HG02759 (cell line): Measurements from ENCODE around the gene CTSA.

Experiments used
- ATAC-seq: cut with Tn5 transposase; IDR thresholded peaks from one replicate; pipeline ENCODE4 v1.9.1; 2021; ENCODE audit warnings: mild to moderate bottlenecking, moderate library complexity; ENCODE audit not compliant: unreplicated experiment

The CTSA gene

GRCh38 chr20:45934586-45935415 is 43.7 kb downstream of the CTSA start, which contains the start of gene PCIF1:
Gene PCIF1, plus strand, starts transcription at chr20:45934683. Its CDS starts 4,317 bp downstream, at chr20:45939000.
- peak; percentile 75 for ATAC-seq

- peak; percentile 4 for ATAC-seq
Observed at GRCh38 chr20:45935416-45936046, 44.4 kb downstream of the CTSA start.

- no peak for ATAC-seq
Observed at GRCh38 chr20:45937765-45938164, 46.6 kb downstream of the CTSA start.

- ATAC-seq = no peak
Observed at GRCh38 chr20:45938727-45939438, 47.7 kb downstream of the CTSA start.

DNA sequence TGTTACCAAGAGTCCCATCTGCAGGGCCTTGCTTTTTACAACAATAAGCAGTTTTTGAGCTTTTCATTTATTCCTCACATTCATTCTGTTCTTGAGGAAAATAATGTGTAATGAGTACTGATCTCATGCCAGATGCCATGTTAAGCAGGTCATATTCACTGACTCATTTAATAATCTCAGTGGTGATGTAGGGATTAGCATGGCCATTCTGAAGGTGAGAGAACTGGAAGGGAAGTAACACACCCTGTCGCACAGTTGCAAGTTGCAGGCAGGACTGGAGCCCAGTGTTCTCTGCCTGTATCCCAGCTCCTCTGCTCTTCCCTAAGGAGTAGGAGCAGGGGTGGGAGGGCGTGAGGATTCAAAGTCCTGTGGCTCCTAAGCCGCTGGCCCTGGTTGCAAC is 48.9 kb downstream of the CTSA start:
- ATAC-seq = no peak

- no peak for ATAC-seq
Observed at GRCh38 chr20:45940469-45940868, 49.3 kb downstream of the CTSA start.

GRCh38 chr20:45943613-45944012 is 52.5 kb downstream of the CTSA start:
- no peak for ATAC-seq

DNA sequence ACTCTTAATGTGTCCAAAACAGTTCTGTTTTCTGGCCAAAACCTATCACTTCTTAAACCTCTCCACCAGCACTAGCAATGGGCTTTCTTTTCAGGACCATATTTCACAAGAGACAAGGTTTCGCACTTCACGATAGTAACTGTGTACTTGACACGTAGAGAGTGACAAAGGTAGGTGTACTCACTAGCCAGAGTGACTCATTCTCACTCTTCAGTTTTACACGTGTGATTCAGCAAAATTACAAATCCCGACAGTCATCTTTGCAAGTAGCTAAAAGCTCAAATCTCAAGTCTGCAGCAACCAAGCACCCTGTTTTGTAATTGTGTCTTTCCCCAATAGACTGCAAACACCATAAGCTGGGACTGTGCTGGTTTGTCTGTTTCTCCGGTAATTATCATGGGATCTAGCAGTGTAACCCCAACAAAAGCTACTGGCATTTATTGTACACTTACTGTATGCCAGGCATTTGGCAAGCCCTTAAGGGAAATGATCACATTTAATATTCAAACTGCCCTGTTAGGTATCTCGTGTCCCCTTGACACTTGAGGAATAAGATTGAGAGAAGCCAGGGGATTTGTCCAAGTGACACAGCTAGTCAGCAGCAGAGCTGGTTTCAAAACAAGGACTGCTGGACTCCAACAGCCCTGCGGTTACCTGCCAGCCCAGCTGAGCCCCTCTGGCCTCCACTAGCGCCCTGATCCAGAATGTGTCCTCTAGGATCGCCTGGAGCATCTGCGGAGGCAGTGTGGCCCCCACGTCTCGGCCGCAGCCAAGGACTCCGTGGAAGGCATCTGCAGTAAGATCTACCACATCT is 53.2 kb downstream of the CTSA start:
- no peak for ATAC-seq

- no peak for ATAC-seq
Observed at GRCh38 chr20:45944965-45945677, 54.0 kb downstream of the CTSA start.

DNA sequence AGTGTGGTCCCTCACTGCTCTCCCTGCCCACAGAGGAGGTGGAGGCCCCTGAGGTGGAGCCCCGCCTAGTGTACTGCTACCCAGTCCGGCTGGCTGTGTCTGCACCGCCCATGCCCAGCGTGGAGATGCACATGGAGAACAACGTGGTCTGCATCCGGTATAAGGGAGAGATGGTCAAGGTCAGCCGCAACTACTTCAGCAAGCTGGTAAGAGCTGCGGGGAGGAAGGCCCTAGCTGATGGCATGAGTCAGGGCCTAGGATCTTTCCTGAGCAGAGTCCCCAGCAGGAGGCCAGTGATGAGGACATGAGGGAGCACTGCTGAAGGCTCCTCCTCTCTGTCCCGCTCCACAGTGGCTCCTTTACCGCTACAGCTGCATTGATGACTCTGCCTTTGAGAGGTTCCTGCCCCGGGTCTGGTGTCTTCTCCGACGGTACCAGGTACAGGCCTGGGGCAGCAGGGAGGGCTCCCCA is 54.6 kb downstream of the CTSA start:
- no peak for ATAC-seq

DNA sequence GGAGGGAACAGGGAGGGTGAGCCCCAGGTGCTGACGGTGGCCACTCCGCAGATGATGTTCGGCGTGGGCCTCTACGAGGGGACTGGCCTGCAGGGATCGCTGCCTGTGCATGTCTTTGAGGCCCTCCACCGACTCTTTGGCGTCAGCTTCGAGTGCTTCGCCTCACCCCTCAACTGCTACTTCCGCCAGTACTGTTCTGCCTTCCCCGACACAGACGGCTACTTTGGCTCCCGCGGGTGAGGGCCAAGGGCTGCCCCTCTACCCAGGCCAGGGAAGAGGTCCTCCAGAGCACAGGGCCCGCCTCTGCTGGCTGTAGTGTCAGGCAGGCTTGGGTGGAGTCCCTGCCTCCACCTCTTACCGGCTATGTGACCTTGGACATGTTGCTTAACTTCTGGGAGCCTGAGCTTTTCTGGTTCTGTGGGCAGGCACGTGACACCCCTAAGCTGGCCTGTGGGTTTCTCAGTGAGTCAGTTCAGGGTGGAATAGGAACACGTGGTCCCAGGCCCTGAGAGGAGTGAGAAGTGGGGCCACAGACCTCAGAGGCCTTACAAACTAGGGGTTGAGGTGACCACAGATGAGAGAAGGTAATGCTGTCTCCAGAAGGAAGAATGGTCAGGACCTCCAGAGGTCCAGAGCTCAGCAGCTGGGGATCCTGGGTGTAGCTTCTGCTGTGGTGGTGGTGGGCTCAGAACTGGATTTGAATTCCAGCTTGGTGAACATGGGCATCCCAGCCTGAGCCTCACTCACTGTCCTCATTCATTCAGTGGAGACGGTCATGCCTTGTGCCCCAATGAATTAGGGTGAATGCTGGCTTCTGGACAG is 55.2 kb downstream of the CTSA start:
- ATAC-seq = no peak

DNA sequence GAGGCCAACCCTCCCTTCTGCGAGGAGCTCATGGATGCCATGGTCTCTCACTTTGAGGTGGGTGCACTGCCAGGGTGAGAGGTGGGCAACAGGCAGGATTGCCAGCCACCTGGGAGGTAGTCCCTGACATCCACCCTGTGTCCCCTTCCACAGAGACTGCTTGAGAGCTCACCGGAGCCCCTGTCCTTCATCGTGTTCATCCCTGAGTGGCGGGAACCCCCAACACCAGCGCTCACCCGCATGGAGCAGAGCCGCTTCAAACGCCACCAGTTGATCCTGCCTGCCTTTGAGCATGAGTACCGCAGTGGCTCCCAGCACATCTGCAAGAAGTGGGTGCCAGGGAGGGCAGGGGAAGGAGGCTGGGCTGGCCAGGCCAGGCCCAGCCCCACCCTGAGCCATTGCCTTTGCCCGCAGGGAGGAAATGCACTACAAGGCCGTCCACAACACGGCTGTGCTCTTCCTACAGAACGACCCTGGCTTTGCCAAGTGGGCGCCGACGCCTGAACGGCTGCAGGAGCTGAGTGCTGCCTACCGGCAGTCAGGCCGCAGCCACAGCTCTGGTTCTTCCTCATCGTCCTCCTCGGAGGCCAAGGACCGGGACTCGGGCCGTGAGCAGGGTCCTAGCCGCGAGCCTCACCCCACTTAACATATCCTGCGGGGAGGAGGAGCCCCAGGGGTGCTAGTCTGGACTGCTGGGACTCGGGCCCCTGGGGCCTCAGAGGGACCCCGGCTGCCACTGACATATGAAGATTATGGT is 56.2 kb downstream of the CTSA start:
- no peak for ATAC-seq

GRCh38 chr20:45948261-45948733 is 57.2 kb downstream of the CTSA start:
- ATAC-seq = no peak
